Trophoblast cell (in vitro differentiated cells and primary cell): ENCODE measurements around the gene PPP1R9A.

ENCODE experiments used
- DNase-seq, 2 donors: peaks; one replicate each; pipeline ENCODE4 v3.0.0-alpha.2; 2016
- H2AFZ ChIP-seq: 2 replicates; pipeline ENCODE4 v1.6.1; 2013; ENCODE audit warnings: low read length, moderate library complexity, mild to moderate bottlenecking; ENCODE audit not compliant: insufficient read depth, poor library complexity
- H2AK5ac ChIP-seq: 2 replicates; pipeline ENCODE4 v1.6.1; 2013; ENCODE audit warnings: mild to moderate bottlenecking, low read length
- H2BK120ac ChIP-seq: 2 replicates; pipeline ENCODE4 v1.6.1; 2013; ENCODE audit warnings: low read length, mild to moderate bottlenecking, moderate library complexity; ENCODE audit not compliant: insufficient read depth, poor library complexity
- H2BK12ac ChIP-seq: 2 replicates; pipeline ENCODE4 v1.6.1; 2013; ENCODE audit warnings: mild to moderate bottlenecking, low read length, moderate library complexity
- H2BK5ac ChIP-seq: 2 replicates; pipeline ENCODE4 v1.6.1; 2013; ENCODE audit warnings: low read length, low read depth, moderate library complexity, mild to moderate bottlenecking; ENCODE audit not compliant: poor library complexity
- H3K14ac ChIP-seq: 2 replicates; pipeline ENCODE4 v1.6.1; 2013; ENCODE audit warnings: mild to moderate bottlenecking, low read length
- H3K18ac ChIP-seq: 2 replicates; pipeline ENCODE4 v1.6.1; 2013; ENCODE audit warnings: mild to moderate bottlenecking, low read length
- H3K23ac ChIP-seq: 2 replicates; pipeline ENCODE4 v1.6.1; 2013; ENCODE audit warnings: low read length
- H3K27ac ChIP-seq: 2 replicates; pipeline ENCODE4 v1.5.1; 2013; ENCODE audit warnings: low read depth, mild to moderate bottlenecking, inconsistent platforms, low read length, moderate library complexity
- H3K27me3 ChIP-seq: 2 replicates; pipeline ENCODE4 v1.6.1; 2013; ENCODE audit warnings: inconsistent platforms, mild to moderate bottlenecking, low read length, moderate library complexity; ENCODE audit not compliant: insufficient read depth
- H3K36me3 ChIP-seq, 2 experiments: 1 replicate in 1 of 2; 2 replicates in 1 of 2; pipeline ENCODE4 v1.6.1; 2013; ENCODE audit warnings: low read length in 2 of 2, mild to moderate bottlenecking in 2 of 2, moderate library complexity in 1 of 2; ENCODE audit not compliant: insufficient read depth in 2 of 2, control insufficient read depth in 1 of 2
- H3K4ac ChIP-seq: 2 replicates; pipeline ENCODE4 v1.6.1; 2013; ENCODE audit warnings: low read depth, mild to moderate bottlenecking, low read length, moderate library complexity
- H3K4me1 ChIP-seq, 2 experiments: 1 replicate in 1 of 2; 2 replicates in 1 of 2; pipeline ENCODE4 v1.6.1; 2013; ENCODE audit warnings: low read length in 2 of 2, mild to moderate bottlenecking in 2 of 2, moderate library complexity in 1 of 2; ENCODE audit not compliant: insufficient read depth in 2 of 2, control insufficient read depth in 1 of 2
- H3K4me2 ChIP-seq: 2 replicates; pipeline ENCODE4 v1.6.1; 2013; ENCODE audit warnings: inconsistent platforms, mild to moderate bottlenecking, low read length, moderate library complexity
- H3K4me3 ChIP-seq: 2 replicates; pipeline ENCODE4 v1.5.1; 2013; ENCODE audit warnings: mild to moderate bottlenecking, low read depth, low read length, inconsistent platforms
- H3K79me1 ChIP-seq: one replicate; pipeline ENCODE4 v1.6.1; 2013; ENCODE audit warnings: low read length
- H3K79me2 ChIP-seq: 2 replicates; pipeline ENCODE4 v1.6.1; 2013; ENCODE audit warnings: low read length, mild to moderate bottlenecking; ENCODE audit not compliant: control insufficient read depth, insufficient read depth, poor library complexity
- H3K9ac ChIP-seq: 2 replicates; pipeline ENCODE4 v1.6.1; 2013; ENCODE audit warnings: mild to moderate bottlenecking, low read length
- H3K9me3 ChIP-seq: 2 replicates; pipeline ENCODE4 v1.6.1; 2013; ENCODE audit warnings: low read depth, mild to moderate bottlenecking, control low read depth, inconsistent platforms, low read length; ENCODE audit not compliant: insufficient read depth
- H4K12ac ChIP-seq: 2 replicates; pipeline ENCODE4 v1.6.1; 2013; ENCODE audit warnings: low read depth, mild to moderate bottlenecking, low read length, moderate library complexity
- H4K8ac ChIP-seq: 2 replicates; pipeline ENCODE4 v1.6.1; 2013; ENCODE audit warnings: low read depth, mild to moderate bottlenecking, low read length, moderate library complexity
- H4K91ac ChIP-seq: one replicate; pipeline ENCODE4 v1.6.1; 2013; ENCODE audit warnings: low read depth, mild to moderate bottlenecking, low read length, moderate library complexity
- WGBS: extraction: QIAGEN DNeasy Blood & Tissue Kit; methylation state at CpG from one replicate; pipeline ENCODE4 v1.1.7; 2013; ENCODE audit warnings: missing lambda C conversion rate; ENCODE audit not compliant: insufficient read length, insufficient coverage; ENCODE audit errors: extremely low coverage; 5-methylcytosine and 5-hydroxymethylcytosine counted together

PPP1R9A gene

GRCh38 chr7:95267754-95268153 is 360.4 kb downstream of the PPP1R9A start:
- no peak overlapping the region for H3K4ac ChIP-seq
- H3K27me3 ChIP-seq, result no peaks in the 10 kb centered on the region
- H3K79me1 ChIP-seq, result no peaks in the 10 kb centered on the region
- no peak overlapping the region for H2BK120ac ChIP-seq
- H3K23ac ChIP-seq, result no peak overlapping the region
- no peak for DNase-seq
- H3K36me3 ChIP-seq, result no peaks in the 10 kb centered on the region
- no peak overlapping the region for H2BK12ac ChIP-seq
- H2BK5ac ChIP-seq, result no peak overlapping the region
- H4K91ac ChIP-seq, result no peak overlapping the region
- H4K8ac ChIP-seq, result no peak overlapping the region
- H3K4me3 ChIP-seq, result no peak overlapping the region
- no peak overlapping the region for H3K4me2 ChIP-seq
- H2AFZ ChIP-seq, result no peak overlapping the region
- no CpG with 5 or more reads among the region's 2 CpGs for WGBS
- no peaks in the 10 kb centered on the region for H3K79me2 ChIP-seq
- H3K27ac ChIP-seq, result no peak overlapping the region
- H3K9ac ChIP-seq, result no peak overlapping the region
- H3K18ac ChIP-seq, result no peak overlapping the region
- H2AK5ac ChIP-seq, result no peak overlapping the region
- H3K14ac ChIP-seq, result no peak overlapping the region
- H3K4me1 ChIP-seq, result peaks cover 0 to 3% of the 10 kb centered on the region in 2 experiments
- H4K12ac ChIP-seq, result no peak overlapping the region
- no peaks in the 10 kb centered on the region for H3K9me3 ChIP-seq

GRCh38 chr7:95269640-95270039 is 362.2 kb downstream of the PPP1R9A start:
- no peaks in the 10 kb centered on the region for H3K9me3 ChIP-seq
- H3K36me3 ChIP-seq, result no peaks in the 10 kb centered on the region
- no CpG with 5 or more reads among the region's 5 CpGs for WGBS
- H4K8ac ChIP-seq, result no peak overlapping the region
- no peak overlapping the region for H2BK120ac ChIP-seq
- H3K4ac ChIP-seq, result no peak overlapping the region
- H3K4me2 ChIP-seq, result no peak overlapping the region
- no peak overlapping the region for H2AK5ac ChIP-seq
- H3K79me2 ChIP-seq, result no peaks in the 10 kb centered on the region
- H2BK12ac ChIP-seq, result no peak overlapping the region
- H3K18ac ChIP-seq, result no peak overlapping the region
- H3K4me3 ChIP-seq, result no peak overlapping the region
- H3K79me1 ChIP-seq, result no peaks in the 10 kb centered on the region
- H3K27me3 ChIP-seq, result no peaks in the 10 kb centered on the region
- H3K4me1 ChIP-seq, result no peaks in the 10 kb centered on the region
- no peak overlapping the region for H4K12ac ChIP-seq
- DNase-seq, result no peak
- no peak overlapping the region for H2AFZ ChIP-seq
- H4K91ac ChIP-seq, result no peak overlapping the region
- no peak overlapping the region for H3K27ac ChIP-seq
- H2BK5ac ChIP-seq, result no peak overlapping the region
- H3K23ac ChIP-seq, result no peak overlapping the region
- H3K14ac ChIP-seq, result no peak overlapping the region
- no peak overlapping the region for H3K9ac ChIP-seq

GRCh38 chr7:95276114-95276513 is 368.7 kb downstream of the PPP1R9A start:
- H4K12ac ChIP-seq, result no peak overlapping the region
- H2AK5ac ChIP-seq, result no peak overlapping the region
- WGBS, result no CpG with 5 or more reads among the region's 2 CpGs
- H3K4ac ChIP-seq, result no peak overlapping the region
- no peaks in the 10 kb centered on the region for H3K79me1 ChIP-seq
- no peak overlapping the region for H3K4me2 ChIP-seq
- H3K9ac ChIP-seq, result no peak overlapping the region
- no peak for DNase-seq
- no peak overlapping the region for H3K27ac ChIP-seq
- no peak overlapping the region for H2AFZ ChIP-seq
- H3K4me3 ChIP-seq, result no peak overlapping the region
- H2BK120ac ChIP-seq, result no peak overlapping the region
- H3K36me3 ChIP-seq, result no peaks in the 10 kb centered on the region
- H2BK5ac ChIP-seq, result no peak overlapping the region
- H4K91ac ChIP-seq, result no peak overlapping the region
- H3K9me3 ChIP-seq, result no peaks in the 10 kb centered on the region
- no peaks in the 10 kb centered on the region for H3K4me1 ChIP-seq
- no peaks in the 10 kb centered on the region for H3K27me3 ChIP-seq
- no peak overlapping the region for H2BK12ac ChIP-seq
- no peak overlapping the region for H4K8ac ChIP-seq
- no peak overlapping the region for H3K18ac ChIP-seq
- H3K23ac ChIP-seq, result no peak overlapping the region
- H3K79me2 ChIP-seq, result no peaks in the 10 kb centered on the region
- H3K14ac ChIP-seq, result no peak overlapping the region

- H3K27me3 ChIP-seq, result no peaks in the 10 kb centered on the region
- no peak overlapping the region for H3K4me2 ChIP-seq
- H2AK5ac ChIP-seq, result no peak overlapping the region
- no peak overlapping the region for H3K14ac ChIP-seq
- H3K4me1 ChIP-seq, result no peaks in the 10 kb centered on the region
- H2BK12ac ChIP-seq, result no peak overlapping the region
- no peak overlapping the region for H3K18ac ChIP-seq
- no peak overlapping the region for H3K4ac ChIP-seq
- H3K36me3 ChIP-seq, result no peaks in the 10 kb centered on the region
- H2BK120ac ChIP-seq, result no peak overlapping the region
- H3K79me1 ChIP-seq, result no peaks in the 10 kb centered on the region
- H3K23ac ChIP-seq, result no peak overlapping the region
- H4K91ac ChIP-seq, result no peak overlapping the region
- H3K4me3 ChIP-seq, result no peak overlapping the region
- H4K12ac ChIP-seq, result no peak overlapping the region
- DNase-seq, result no peak
- H3K9me3 ChIP-seq, result no peaks in the 10 kb centered on the region
- no peak overlapping the region for H4K8ac ChIP-seq
- H3K9ac ChIP-seq, result no peak overlapping the region
- H2AFZ ChIP-seq, result no peak overlapping the region
- no peak overlapping the region for H2BK5ac ChIP-seq
- H3K79me2 ChIP-seq, result no peaks in the 10 kb centered on the region
- no peak overlapping the region for H3K27ac ChIP-seq
- no CpG with 5 or more reads among the region's 2 CpGs for WGBS
Measured at GRCh38 chr7:95279417-95279816, 372.0 kb downstream of the PPP1R9A start.
